ENCODE results near the gene TXNRD2. TPM values are rescaled to one million over a fixed set of nuclear protein-coding genes. Genes with fewer than 3 reads are reported as not detected.

The TXNRD2 gene
- total RNA-seq, 1 donor from 2014 or later = 33.3 TPM

DNA sequence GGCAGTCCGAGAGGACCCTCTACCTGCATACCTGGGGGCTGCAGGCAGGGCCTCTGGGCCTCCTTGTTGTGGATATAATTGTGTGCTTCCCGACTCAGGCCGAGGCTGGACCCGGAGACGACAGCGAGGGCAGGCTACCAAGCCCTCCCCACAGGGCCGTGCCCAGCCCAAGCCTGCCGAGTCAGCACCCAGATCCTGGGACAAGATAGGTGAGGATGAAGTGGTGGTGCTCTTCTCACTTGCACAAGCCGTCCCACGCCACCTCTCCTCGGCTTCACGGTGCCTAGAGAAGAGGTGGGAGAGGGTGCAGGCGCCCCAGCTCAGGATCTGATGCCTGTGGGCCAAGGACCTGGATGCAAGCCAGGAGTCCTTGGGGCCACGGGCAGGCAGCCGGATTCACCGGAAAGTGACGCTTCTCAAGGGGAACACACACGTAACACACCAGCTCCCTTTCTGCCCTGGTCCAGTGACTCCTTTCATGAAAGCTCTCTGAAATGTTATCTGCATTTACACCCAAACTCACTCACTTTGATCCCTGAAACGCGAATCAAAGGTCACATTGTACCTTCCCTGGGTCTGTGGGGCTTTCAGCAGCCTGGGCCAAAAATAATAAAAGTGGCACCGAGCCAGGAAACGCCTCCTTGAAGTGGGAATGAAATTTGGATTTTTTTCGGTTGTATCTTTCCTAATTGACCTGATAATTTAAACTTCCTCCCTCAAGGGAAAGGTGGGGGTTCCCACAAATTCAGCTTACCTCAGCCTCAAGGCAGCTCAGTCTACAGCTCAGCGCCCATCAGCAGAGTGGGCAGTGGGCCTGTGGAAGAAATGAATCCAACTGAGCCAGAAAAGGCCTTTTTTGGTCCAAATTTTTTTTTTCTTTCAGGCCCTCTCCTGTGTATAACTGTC is 85.9 kb downstream of the TXNRD2 start:
- intact Hi-C loops (cut with DNase I) = loop anchor here (10.0 kb wide), 1 partner anchor 259 kb away; the partner anchor contains the start of genes RANBP1 and TRMT2A
- peak; percentile 73 for DNase-seq (ENCODE audit: low spot score)

DNA sequence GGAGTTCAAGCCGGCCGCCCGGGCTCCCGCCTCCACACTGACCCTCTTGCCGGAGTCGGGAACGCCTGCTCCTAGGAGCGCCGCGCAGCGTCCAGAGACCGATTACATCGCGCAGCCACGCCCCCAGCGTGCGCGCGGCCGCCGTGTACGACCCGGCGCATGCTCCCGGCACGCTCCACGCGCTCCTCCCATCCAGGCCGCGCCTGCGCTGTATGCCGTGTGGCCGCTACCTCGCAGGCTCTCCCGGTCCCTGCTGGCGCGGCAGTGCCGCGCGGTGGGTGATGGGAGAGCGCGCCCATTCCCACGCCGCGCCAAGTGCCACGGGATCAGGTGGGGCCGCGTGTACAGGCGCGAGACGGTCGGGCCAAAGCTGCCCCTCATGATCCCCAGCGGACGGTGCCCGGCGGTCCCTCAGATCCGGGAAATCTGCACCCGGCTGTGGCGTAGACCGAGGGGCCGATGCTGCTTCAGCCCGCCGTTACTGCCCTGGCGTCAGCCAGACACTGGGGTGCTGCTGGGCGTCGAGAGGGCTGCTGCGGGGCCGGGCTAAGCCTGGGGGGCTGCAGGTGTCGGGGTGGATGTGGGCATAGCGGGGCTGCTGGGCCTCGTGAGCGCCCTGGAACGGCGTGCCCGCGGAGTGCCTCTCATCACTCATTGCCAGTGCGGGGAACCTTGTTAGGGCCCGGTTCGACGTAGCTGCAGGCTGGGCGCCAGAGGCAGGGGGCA is 86.7 kb downstream of the TXNRD2 start, which contains the start of the genes GNB1L and RTL10:
Gene GNB1L (minus strand): TSS at position 97 of the 726 bp plus-strand sequence. CDS start 33,519 bp downstream, outside the sequence.
Gene RTL10 (minus strand): TSS at position 97 of the 726 bp plus-strand sequence. CDS start 2,613 bp downstream, outside the sequence.
- peak; percentile 99 for DNase-seq (ENCODE audit: low spot score)
- intact Hi-C loops (cut with DNase I) = loop anchor here (5.0 to 10.0 kb wide), 2 partner anchors 123 to 260 kb away; partner anchors contain the start of genes RANBP1 and TRMT2A

DNA sequence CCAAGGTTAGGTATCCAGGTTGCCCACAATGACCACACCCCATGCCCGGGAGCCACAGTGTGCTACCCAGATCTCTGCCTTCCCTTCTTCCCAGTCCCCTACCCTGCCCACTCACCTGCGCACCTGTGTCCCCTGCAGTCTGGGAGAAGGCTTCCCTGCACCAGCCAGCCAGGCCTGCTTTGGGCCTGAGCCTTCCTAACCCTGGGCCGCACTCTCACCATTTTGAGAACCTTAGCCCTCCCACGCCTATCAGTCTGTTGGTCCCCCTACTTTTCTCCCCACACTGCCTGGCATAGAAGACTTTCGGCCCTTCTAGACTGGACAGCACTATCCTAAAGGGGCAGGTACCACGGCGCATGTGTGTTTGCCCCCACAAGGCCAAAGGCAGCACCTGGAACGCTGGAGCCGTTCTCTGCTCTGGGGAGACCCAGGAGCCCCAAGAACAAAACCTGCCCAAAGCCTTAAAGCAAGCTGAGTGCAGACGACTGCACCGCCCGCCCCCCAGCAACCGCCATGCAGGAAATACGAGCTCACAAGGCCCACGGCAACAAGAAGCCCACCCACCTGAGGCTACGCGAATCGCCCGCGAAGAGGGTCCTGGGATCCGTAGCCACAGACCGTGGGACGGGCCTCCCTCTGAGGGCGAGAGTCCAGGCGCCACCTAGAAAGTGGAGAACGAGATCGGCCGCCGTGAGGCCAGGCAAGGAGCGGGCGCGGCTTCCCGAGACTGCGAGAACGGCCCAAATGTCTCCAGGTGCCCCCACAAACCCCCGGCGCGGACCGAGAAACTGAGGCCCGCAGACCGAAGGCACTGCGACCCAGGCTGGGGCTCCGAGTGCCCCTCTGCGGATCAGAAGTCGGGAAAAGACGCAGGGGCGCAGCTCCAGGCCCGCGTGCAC is 87.5 kb downstream of the TXNRD2 start:
- peak; percentile 66 for DNase-seq (ENCODE audit: low spot score)
- intact Hi-C loops (cut with DNase I) = loop anchor here (5.0 to 10.0 kb wide), 2 partner anchors 122 to 261 kb away; partner anchors contain the start of genes RANBP1 and TRMT2A

DNA sequence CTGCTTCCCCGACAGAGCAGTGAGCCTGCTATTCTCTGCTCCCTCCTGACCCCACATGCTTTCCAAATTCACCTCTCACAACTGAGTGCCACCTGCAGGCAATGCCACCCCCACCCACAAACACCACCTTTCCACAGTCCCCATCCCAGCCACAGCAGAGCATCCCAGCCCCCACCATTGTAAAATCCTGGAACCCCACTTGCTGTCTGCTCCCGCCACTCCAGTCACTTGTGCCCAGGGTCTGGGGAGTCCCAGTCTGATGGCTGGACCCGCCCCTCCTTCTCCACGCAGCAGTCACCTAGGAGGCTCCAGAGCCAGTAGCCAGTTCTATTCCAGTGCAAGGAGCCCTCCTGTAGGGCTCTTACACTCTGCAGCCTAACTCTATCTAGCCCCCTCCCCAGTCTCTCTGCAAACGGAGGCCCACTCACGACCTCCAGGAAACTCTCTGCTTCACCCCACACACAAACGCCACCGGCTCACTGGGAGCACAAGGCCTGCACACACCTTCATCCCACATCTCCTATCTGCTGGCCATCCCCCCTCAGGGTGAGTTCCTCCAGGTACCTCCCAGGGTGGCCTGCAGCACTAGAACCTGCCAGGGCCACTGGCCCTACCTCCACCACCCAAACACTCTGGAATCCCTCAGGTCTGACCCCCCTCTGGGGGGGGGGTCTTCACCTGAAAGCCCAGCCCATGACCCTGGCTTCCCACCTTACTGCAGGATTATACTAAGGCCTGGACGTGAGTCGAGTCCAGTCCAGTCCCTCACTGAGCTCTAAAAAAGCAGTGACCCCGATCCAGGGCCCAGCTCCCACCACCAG is 88.3 kb downstream of the TXNRD2 start:
- intact Hi-C loops (cut with DNase I) = loop anchor here (5.0 to 10.0 kb wide), 2 partner anchors 121 to 262 kb away; partner anchors contain the start of genes RANBP1 and TRMT2A
- DNase-seq (ENCODE audit: low spot score) = peak; percentile 71

DNA sequence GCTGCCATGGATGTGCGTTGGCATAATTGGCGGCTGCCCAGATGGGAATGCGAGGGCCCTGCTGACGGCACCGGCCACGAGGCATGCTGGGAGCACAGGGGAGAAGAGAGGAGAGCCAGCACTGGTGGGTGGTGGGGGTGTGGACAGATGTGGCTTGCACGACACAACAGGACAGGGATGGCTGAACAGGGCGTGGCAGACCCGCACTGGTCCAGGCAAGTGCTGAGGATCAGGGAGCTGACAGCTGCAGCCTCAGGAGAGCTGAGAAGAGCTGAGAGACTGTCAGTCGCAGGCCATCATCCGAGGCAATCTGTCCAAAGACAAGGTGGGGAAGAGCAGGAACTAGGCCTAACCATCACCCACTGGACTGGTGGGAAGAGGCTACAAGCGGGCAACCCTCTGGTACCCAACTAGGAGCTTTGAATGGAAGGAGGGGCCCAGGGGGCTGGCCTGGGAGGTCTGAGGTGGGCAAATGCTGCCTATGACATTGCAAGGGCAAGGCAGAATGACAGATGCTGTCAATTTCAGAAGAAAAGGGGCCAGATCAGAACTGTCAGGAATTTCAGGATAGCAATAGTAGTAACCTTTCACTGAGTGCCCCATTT is 89.3 kb downstream of the TXNRD2 start:
- no peak for DNase-seq (ENCODE audit: low spot score)
- intact Hi-C loops (cut with DNase I) = loop anchor here (5.0 to 10.0 kb wide), 2 partner anchors 120 to 263 kb away; partner anchors contain the start of genes RANBP1 and TRMT2A

DNA sequence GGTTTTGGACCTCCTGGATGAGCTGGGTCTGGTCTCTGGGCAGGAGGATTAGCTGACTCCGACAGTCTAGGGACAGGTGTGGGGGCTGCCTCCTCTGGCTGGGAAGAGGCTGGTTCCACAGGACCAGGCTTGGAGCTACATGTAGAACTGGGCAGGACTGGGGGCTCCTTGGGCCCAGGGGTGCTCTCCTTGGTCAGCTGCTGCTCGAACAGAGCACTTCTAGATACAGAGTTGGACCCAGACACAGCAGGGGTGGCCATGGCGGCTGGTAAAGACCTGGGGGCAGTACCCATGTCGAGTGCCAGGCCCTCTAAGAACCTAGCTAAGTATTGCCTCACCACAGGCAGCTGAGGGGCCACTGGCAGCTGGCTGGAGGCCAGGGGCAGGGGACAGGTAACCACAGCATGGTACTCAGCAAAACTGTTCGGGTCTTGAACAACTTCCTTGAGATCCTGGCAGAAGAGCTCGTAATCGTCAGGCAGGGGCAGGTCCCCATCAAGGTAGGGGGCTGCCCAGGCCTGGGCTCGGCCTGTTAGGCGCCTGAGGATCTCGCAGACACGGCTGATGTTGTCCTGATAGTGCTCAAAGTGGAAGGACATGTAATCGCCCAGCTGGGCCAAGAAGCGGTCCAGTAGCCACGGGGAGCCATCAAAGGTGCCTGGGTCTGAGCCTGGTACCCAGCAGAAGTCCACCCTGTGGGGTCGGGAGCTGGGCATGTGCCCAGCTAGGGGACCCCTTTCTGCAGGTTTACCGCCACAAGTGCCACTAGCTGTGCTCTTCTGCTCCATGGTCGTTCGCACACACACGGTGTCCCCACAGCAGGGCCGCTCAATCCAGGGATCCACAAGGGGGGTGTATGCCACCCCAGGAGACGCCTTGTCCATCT is 90.1 kb downstream of the TXNRD2 start:
- no peak for DNase-seq (ENCODE audit: low spot score)
- intact Hi-C loops (cut with DNase I) = loop anchor here (5.0 to 10.0 kb wide), 2 partner anchors 119 to 263 kb away; partner anchors contain the start of genes RANBP1 and TRMT2A

DNA sequence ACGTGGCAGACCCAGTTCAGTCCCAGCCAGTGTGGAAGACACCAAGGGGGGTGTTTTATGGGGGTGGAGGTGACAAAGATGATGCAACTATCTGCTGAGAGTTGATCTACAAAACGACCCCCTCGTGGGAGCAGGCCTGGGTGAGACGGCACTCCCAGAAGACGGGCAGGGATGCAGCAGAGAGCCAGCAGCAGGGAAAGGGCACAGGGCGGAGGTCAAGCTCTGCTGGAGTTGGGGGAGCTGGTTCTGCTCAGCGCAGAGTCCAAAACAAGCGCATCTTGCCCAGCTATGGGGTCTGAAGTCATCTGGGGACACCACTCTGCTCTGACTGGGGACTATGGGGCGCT is 90.9 kb downstream of the TXNRD2 start:
- intact Hi-C loops (cut with DNase I) = loop anchor here (5.0 to 10.0 kb wide), 2 partner anchors 118 to 264 kb away; partner anchors contain the start of genes RANBP1 and TRMT2A
- no peak for DNase-seq (ENCODE audit: low spot score)

DNA sequence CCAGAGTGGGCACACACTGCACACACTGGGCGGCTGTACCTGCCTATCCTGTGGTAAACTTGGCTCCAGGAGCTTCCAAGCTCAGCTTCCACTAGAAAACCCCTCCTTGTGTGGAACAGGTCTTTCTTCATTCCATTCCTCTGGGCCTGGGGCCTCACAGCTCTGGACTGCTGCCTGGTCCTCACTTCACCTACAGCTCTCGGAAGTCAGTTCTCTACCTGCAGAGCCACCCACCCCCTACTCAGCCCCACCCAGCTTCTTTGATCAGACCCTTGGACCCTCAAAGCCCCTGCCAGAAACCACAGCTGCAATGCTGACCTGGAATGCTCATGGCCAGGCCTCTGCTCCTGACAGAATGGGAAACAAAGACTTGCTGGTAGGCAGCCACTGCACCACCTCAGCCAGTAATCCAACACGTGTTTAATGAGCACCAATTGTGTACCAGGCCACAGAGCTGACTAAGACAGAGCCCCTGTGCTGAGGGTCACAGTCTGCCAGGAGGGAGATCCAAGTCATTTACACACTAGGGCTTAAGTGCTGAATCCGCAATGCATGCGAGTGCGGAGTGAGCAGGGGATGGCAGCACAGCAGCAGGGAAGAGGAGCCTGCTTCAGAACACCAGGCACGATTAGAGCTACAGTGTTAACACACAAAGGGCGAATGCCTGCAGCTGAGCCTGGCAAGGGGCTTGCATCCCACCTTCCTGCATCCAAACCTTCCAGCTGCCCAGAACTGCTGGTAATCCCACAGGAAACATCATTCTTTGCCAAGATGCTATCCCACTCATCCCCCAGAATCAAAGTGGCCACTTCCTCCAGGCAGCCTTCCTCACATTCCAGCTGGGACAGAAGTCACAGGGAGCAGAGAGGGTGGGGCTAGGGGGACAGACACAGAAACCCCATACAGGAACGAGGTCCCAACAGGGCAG is 91.5 kb downstream of the TXNRD2 start:
- no peak for DNase-seq (ENCODE audit: low spot score)
- intact Hi-C loops (cut with DNase I) = loop anchor here (5.0 to 10.0 kb wide), 2 partner anchors 118 to 265 kb away; partner anchors contain the start of genes RANBP1 and TRMT2A

DNA sequence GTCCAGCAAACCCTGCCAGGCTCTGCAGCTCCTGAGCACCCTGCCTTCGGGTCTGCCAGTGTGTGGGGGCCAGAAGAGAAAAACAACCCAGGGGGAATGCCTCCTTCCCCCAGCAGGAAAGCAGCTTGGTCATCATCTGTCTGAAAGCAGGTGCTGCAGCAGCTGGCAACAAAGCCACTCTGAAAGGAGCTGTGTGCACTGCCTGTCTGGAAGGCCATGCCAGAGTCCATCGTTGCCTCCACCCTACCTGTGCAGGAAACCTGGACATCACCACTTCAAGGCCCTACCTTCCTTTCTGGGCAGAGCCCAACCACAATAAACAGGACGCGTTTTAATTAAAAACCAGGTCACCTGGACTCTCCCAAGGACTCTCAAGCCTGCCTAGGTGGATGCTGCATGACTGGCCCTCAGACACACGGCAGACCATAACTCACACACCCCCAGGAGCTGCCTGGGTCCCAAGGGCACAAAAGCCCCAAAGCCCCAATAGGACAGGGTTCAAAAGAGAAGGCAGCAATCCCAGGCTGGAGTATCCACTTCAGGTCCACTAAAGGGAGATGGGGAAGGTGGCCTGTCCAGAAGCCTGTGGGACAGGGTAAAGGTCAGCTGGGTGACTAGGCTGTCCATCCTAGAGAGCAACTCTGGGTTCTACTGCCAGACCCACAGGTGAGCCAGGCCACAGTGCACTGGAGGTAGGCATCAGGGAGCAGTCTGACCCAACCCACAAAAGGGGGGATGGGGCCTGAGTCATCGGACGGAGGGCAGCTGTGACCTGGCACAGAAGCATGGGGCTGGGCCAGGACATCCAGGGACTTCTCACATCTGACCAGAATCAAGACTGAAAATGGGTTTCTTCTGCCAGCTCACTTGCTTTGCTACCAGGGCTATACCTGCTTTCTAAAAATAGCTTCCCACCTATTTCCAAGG is 93.1 kb downstream of the TXNRD2 start:
- intact Hi-C loops (cut with DNase I) = no loop called here
- DNase-seq (ENCODE audit: low spot score) = no peak

DNA sequence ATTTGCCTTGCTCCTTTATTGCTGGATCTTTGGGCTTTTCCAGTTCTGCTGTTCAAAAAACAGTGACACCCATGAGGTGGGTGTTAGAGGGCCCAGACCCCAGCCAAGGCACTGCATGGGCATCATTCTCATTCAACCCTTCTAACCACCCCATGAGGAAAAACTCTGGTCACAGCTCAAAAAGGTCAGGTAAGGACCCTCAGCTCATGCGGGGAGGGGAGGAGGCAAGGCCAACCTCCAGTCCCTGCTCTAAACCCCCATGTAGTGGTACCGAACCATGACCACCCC is 94.3 kb downstream of the TXNRD2 start:
- DNase-seq (ENCODE audit: low spot score) = no peak
- intact Hi-C loops (cut with DNase I) = no loop called here

DNA sequence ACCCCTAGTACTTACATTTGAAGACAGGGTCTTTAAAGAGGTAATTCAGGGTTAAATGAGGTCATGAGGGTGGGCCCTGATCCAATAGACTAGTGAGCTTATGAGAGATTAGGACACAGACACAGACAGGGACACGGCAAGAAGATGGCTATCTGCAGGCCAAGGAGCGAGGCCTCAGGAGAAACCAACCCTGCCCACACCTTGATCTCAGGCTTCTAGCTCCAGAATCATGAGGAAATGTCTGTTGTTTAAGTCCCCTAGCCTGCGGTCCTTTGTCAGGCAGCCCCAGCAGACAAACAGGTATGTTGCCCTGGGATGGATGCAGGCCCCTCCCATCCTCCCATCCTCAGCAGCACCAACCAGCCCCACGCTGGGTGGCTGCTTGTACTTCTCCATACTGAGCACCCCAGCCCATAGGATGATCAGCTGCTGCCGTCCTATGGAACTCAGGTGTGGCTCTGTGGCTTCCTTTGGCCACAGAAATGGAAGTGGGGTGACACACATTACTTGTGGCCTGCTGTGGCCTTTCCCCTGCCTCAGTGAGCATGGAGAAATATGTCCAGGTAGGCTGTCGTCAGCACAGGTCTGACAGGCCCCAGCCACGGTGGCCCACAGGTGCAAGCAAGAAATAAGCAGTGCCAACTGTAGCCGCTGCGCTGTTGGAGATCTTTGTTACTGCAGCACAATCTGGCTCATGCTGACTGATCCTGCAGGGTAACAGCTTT is 94.8 kb downstream of the TXNRD2 start:
- DNase-seq (ENCODE audit: low spot score) = no peak
- intact Hi-C loops (cut with DNase I) = no loop called here

DNA sequence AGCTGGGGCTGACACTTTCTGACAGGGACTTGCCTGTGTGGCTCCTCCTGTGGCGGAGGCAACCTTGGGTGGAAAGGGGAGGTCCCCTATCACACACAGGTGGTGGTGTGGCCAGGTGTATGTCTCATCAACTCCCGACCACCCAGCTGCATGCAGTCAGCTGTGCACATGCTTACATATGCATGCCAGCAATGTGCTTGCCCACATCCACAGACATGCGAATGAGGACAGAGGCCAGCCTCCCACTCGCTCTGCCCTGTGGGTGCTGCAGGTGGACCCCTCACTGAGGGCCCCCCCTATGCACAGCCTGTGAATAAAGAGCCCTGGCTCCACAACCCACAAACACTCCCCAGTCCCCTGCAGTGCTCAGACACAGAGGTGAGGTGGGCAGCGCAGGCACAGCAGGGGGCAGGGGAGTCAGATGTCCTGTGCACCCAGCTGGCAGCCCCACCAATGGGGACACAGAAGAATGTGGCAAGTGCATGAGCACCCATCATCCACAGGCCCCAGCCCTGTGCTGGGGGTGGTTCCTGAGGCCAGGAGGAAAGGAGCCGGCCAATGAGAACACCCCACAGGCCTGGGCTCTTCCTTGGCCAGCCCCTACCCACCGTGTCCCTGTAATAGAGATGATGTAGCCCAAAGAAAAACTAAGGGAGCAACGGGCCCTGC is 96.4 kb downstream of the TXNRD2 start:
- DNase-seq (ENCODE audit: low spot score) = no peak
- intact Hi-C loops (cut with DNase I) = no loop called here

DNA sequence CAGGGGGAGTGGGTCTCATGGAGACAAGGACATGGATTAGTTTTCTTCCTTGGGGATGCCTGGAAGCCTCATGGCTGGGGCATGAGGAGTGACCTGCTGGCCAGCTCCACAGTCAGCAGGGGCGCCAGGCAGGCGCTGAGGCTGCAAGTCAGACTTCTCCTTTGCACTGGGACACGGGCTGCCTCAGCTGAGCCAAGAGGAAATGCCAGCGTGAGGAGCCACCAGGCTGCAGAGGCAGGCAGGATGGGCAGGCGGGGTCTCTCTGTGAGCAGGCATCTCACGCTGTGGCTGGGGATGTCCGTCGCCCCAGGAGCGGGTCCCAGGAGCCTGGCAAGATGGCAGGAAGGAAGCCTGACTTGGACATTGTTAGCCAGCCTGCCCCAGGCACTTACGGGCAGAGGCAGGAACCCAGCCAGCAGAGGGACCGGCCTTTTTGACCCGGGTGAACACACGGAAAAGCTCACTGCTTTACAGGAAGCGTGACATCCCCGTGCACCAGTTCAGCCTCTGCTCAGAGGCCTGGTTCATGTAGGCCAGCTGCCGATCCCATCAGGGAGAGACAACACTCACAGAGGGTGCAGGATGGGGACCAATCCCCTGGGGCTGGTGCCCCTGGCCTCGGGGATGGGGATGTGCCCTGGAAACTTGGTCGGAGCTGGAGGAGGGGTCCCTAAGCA is 97.1 kb downstream of the TXNRD2 start:
- intact Hi-C loops (cut with DNase I) = no loop called here
- no peak for DNase-seq (ENCODE audit: low spot score)

All from cardiac septum (tissue), 1 donor.